Tibial nerve (tissue), 4 donors: ENCODE measurements around the gene KISS1.

Experiments
- EP300 ChIP-seq, 2 donors: sonication (generic); formaldehyde crosslinking; IDR thresholded peaks; one replicate each; pipeline ENCODE4 v1.6.1; 2017; ENCODE audit warnings: antibody characterized with exemption in 2 of 2, mild to moderate bottlenecking in 1 of 2
- POLR2A ChIP-seq, 2 donors: fragments of 450-650 bp; IDR thresholded peaks; one replicate each; pipeline ENCODE4 v1.6.1; 2017; ENCODE audit warnings: antibody characterized with exemption in 2 of 2, mild to moderate bottlenecking in 2 of 2, moderate library complexity in 2 of 2
- TF ChIP-seq, protein P1 (sequence below), 5 experiments: fragments of 200-600 bp in 3 of 5; fragments of 450-650 bp in 2 of 5; sonication (generic) in 3 of 5; IDR thresholded peaks; one replicate each; pipeline ENCODE4 v1.5.1; 2016 to 2019; ENCODE audit warnings: antibody characterized with exemption in 5 of 5, mild to moderate bottlenecking in 3 of 5, moderate library complexity in 2 of 5

DNA sequence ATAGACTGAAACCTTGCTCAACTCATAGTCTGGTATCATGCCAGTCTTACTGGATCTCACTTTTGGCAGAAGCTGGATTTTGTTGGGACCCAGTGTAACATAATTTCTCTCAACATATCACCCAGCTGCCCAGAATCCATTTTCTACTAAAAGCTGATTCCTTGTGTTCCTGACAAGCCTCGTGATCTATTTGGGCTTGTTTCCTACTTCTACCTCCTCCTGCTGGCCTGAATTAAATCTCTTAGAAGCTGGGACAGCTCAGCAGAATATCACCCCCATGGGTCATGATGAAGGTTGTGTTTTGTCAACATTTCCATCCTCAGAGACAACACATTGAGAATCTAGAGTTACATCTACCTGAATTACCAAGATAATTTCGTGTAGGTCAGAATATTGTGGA is 9.8 kb upstream of the KISS1 start:
- TF ChIP-seq, protein P1, sequence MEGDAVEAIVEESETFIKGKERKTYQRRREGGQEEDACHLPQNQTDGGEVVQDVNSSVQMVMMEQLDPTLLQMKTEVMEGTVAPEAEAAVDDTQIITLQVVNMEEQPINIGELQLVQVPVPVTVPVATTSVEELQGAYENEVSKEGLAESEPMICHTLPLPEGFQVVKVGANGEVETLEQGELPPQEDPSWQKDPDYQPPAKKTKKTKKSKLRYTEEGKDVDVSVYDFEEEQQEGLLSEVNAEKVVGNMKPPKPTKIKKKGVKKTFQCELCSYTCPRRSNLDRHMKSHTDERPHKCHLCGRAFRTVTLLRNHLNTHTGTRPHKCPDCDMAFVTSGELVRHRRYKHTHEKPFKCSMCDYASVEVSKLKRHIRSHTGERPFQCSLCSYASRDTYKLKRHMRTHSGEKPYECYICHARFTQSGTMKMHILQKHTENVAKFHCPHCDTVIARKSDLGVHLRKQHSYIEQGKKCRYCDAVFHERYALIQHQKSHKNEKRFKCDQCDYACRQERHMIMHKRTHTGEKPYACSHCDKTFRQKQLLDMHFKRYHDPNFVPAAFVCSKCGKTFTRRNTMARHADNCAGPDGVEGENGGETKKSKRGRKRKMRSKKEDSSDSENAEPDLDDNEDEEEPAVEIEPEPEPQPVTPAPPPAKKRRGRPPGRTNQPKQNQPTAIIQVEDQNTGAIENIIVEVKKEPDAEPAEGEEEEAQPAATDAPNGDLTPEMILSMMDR (IDR thresholded peaks at IDR 0.05): no peak
- TF ChIP-seq POLR2A (IDR thresholded peaks at IDR 0.05): no peak
- TF ChIP-seq EP300 (IDR thresholded peaks at IDR 0.05): no peak
